IPS DF 19.7 (cell line): ENCODE data around the gene TRMT61A.
"Not testable (repeated sequence)": the region's sequence is repeated elsewhere in the genome, so short reads cannot be mapped to it uniquely, and the experiment has no call there.

Experiments
- DNase-seq: peaks from one replicate; pipeline ENCODE4 v3.0.0-alpha.2; 2013; ENCODE audit warnings: low read depth, low spot score

Gene TRMT61A

DNA sequence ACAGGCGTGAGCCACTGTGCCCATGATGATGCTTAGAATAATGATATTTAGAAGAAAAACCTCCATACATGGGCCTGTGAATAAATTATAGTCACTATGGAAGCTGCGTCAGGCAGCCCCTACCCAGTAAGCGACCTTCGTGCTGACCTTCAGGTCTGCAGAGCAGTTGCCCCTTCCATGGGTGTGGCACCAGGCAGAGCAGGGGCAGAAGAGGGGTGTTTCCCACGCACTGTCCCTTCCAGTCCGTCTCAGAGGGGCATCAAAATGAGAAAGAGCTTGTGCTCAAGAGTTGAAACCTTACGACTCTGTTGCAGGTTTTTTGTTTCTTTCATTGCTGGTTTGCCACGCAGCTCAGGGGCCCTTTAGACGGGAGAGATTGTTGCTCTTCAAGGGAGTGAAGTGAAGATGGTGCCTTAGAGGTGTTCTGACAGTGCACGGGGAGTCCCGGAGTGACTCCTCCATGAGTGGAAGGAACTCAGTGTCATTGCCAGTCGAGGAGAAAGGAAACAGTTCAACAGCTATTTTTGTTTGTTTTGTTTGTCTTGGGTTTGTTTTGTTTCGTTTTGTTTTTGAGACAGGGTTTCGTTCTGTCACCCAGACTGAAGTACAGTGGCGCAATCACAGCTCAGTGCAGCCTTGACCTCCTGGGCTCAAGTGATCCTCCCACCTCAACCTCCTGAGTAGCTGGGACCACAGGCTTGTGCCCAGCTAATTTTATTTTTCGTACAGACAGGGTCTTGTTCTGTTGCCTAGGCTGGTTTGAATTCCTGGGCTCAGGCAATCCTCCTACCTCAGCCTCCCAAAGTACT lies 20.3 kb upstream of the TRMT61A start:
- no peak for DNase-seq

GRCh38 chr14:103509864-103510723 lies 18.9 kb upstream of the TRMT61A start:
- no peak for DNase-seq

GRCh38 chr14:103510724-103511693 lies 18.0 kb upstream of the TRMT61A start:
- no peak for DNase-seq

DNA sequence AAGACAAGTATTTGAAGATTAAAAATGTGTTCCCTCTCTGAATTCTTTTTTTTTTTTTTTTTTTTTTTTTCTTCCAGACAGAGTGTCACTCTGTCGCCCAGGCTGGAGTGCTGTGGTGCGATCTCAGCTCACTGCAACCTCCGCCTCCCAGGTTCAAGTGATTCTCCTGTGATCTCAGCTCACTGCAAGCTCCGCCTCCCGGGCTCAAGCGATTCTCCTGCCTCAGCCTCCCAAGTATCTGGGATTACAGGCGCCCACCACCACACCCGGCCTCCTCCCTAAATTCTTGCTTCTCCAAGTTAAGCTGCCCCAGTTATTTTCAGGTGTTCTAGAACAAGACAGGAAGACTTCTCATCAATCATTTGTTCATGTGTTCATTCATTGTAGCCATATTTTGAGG lies 16.8 kb upstream of the TRMT61A start:
- not testable (repeated sequence) for DNase-seq

DNA sequence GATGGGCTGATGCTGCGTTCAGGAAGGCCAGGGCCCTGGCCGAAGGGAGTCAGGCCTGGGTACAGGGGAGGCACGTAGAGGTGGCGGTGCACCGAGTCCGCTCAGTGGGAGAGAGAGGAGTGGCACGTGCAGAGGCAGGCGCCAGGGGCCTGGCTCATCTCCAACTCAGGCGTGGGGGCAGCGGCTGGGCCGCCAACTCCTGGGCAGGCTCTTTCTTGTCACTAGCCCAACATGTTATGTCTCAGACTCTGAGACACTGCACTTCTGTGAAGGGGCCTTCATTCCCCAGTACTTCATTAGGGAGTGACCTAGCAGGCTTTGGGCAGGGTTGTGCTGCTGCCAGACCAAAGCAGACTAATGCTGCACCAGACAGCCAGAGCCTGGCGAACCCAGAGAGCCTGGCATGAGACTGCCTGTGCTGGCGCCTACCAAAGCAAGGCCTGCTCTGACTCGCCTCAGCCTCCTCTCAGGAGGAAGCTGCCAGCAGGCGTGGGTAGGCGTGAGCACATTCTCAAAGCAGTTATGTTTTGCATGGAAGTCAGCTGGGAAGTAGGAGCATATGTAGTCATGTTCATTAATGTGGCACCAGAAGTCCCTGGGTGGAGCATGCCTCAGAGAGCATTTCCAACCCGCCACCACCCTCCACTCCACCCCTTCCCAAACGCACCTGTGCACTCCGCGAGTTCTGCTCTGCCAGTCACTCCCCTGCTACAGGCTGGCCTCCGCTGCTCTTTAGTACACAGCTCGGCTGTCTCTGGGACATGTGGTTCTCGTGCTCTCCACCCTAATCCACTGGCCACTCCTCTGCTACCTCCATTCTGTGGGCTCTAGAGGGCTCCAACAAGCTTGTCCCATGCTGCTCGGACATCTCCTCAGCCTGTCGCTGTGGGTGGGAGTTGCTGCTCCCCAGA lies 16.0 kb upstream of the TRMT61A start:
- DNase-seq: no peak

DNA sequence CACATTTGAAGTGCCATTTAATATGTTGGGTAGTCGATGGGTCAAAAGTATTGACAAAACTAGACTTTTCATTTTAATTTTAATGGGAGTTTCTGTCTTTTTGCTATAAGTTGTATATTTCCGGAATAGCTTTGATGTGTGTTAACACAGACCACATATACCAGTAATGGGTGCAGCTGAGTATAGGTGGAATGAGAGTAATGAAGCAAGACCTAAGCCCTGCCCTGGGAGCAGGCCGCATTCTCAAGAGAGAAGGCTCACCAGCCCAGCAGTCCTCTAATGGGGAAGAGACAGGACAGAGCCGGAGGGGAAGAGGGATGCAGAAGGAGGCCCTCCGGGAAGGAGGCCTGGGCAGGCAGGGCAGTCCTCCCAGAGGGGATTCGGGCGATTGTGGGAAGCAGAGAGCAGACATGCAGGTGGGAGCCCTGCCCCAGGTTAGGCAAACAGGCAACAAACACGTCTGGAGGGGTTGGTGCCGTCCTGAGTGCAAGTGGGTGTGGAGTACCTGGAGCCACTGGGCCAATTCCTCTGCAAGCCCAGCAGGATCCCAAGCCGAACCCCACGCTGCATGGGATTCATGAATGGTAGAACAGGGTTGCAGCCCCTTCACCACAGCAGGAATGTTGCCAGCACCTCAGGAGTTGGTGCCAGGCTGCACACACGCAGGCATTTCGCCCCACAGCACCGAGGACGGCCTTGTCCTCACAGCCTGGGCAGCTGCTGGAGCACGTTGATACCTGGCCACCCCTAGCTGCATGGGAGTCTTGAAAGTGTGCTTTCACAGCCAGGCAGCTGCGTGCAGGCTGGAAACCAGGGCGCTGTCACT lies 14.2 kb upstream of the TRMT61A start:
- DNase-seq: no peak

GRCh38 chr14:103516426-103517173 lies 12.4 kb upstream of the TRMT61A start:
- no peak for DNase-seq

DNA sequence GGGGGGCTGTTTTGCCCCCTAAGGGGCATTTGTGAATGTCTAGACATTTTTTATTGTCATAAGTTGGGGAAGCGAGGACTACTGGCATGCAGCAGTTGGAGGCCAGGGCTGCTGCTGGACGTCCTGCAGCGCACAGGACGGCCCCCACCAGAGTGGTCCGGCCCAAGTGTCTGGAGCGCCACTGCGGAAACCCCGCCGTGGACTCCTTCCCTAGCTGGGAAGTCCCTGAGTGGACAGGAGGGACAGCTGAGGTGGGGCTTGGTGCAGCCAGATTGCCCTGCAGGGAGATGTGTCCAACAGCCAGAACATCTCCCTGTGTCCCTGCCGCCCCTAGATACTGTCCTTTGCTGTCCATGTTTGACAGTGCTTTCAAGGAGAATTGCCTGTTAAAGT lies 11.8 kb upstream of the TRMT61A start:
- no peak for DNase-seq

DNA sequence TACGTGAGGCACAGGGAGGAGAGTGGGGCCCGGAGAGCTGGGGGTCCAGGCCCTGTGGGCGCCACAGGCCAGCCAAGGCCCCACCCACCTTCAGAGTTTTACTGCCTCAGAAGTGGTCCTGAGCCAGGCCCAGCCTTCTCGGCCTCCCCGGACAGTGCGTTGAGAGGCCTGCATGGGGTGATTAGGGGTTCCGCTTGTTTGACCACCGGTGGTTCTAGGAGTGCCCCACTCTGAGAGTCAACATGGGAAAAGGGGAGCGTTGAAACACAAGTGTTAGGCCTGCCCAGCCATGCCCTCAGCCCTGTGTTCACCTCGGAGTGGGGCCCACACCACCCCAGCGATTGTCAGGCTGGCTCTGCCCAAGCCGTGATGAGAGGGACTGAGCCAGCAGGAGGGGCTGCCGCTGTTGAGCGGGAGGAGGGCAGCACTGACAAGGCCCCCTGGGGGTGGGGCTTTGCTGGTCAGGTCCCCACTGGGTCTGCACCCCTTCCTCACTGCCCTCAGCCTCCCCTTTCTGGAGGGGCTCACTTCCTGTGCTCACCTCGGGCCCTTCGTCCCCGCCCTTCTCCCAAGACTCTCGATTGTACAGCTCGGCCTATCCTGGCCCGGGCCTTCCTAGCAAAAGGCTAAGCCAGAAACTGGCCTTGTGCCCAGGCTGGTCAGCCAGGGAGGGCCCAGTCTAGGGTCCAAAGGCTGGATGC lies 11.1 kb upstream of the TRMT61A start:
- no peak for DNase-seq

DNA sequence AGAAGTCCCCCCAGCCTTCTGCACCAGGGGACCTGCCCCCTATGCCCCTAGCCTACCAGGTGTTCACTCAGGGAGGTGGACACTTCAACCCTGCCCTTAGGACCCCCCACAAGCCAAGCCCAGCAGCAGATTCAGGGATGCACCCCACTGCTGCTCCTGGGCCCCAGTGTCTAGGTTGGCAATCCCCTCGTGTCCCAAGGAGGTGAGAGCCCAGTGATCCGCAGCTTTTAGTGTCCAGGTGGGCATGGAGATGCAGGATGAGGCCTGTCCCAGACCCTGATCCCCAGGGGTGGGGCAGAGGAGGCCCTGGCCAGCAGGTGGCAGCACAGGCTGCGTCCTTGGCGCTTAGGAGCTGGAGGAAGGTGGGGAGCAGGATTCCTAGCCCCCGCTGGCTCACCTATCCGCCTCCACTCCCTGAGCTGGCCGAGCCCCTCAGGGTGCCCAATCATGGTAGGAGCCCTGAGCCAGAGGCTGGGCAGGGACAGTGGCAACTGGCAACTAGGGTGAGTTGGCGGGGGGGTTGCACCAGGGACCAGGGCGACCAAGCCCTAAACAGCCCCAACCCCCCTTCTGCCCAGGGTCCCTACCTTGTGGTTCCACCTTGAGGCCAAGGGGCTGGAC lies 10.5 kb upstream of the TRMT61A start:
- DNase-seq: no peak

DNA sequence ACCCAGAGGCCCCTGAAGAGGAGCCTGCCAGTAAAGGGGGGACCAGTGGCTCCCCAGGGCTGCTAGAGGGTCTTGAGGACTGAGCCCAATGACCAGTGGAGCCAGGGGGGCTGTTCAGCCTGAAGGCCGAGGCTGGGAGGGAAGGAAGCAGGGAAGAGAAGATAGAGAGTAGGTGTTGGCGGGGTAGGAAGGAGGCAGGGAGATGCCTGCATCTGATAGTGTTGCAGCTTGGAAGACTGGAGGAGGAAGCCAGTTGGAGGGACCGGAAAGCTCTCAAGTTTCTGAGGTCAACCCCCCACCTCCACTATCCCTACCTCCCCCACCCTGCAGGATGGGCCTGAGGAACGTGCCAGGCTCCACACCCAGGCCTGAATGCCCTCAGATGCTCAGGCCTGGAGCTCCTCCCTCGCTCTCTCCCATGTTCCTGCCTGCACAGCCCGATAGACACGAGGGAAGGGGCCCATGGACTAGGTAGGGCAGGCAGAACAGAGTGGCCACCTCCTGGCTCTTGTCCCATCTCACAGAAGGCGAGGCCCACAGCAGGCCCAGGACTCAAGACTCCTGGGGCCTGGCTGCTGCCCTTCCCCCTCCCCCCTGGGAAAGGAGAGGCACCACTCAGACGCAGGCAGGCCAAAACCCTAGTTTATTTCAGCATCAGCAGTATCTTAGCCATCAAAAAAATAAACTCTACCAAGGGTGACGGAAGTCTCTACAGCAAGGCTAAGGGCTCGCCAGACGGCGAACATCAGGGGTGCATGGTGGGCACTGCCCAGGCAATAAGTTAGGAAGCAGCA lies 9.8 kb upstream of the TRMT61A start:
- no peak for DNase-seq

- no peak for DNase-seq
These were observed 9.2 kb upstream of the TRMT61A start for GRCh38 chr14:103519837-103520212.

DNA sequence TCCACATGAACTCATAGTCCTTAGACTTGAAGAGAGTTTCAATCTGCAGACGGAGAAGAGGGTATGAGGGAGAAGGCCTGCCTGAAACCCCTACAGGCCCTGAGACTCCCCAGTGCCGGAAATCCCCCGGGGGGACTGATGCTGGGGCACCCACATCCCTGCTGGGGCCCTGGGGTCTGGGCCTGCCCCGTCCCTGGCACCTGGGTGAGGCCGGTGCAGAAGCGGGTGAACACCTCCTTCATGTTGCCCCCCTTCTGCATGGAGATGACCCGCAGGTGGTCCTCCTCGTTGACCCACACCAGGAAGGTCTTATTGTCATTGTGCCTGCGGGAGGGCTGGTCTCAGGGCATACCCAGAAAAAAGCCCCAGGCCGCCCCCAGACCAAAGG lies 8.7 kb upstream of the TRMT61A start:
- DNase-seq: no peak

DNA sequence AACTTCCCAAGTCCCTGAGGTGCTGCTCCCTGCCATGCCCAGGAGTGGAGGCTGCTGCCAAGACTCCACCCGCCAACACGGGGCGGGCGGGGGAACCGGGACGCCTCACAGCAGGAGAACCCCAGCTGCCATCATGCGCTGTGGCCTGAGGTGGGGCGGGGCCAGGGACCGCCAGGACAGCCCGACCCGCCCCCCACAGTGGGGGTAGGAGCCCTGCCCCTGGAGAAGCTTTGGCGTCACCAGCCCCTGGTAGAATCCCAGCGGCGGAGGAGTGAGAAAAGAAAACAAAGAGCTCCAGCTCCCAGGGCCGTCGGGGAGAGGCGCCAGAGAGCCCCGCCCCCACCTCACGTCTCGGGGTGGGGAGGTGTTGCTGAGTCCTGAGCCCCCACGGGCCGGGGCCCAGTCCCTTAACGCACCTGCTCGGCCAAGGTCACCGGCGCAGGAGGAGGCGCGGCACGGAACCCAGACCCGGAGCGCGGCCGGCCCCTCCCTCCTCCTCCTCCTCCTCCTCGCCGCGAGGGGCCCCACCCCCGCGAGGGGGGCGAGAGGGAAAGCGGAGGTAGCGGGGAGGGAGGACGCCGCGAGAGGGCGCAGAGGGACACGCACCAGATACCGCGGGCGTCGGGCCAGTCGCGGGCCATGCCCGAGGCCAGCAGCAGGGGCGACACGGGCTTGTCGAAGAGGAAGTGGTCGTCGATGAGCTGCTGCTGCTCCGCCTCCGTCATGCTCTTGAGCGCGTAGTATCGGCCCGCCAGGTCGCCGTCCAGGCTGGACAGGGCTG lies 8.1 kb upstream of the TRMT61A start:
- DNase-seq: no peak

GRCh38 chr14:103521438-103521950 lies 7.5 kb upstream of the TRMT61A start:
- DNase-seq: no peak

DNA sequence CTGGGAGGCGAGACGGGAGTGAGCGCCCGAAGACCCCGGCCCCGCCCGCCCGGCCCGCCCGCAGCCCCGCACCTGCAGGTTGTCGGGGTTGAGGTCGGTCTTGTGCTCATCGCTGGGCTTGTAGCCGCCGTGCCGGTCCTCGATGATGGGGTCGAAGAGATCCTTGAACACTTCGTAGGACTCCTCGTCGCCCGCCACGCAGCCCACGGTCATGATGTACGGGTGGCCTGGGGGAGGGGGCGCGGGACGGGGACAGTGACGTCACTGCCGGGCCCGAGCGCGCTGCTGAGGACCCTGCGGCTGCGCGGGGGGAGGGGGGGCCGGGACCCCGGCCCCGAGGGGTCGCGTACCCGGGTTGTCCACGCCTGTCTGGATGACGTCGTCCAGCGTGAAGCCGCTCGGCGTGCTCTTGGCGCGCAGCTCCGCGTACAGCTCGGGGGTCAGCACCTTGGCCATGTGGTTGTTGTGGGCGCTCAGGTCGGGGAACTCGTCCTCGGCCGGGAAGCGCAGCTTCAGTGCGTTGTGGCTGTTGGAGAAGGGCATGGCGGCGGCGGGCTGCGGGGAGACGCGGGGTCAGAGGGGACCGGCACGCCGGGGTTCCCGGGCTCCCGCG lies 6.9 kb upstream of the TRMT61A start:
- no peak for DNase-seq
